GM12878 (cell line): ENCODE data around the gene PGA3. TPM values are rescaled to one million over a fixed set of nuclear protein-coding genes. Genes with fewer than 3 reads are reported as not detected.

Experiments used
- ATAC-seq: fragments of 200-7000 bp; cut with Tn5 transposase; 3 replicates; pipeline ENCODE4 v1.9.1; 2020; ENCODE audit warnings: mild to moderate bottlenecking, moderate library complexity
- BruUV-seq: library from RNA; stranded (reverse); fragments of 400-500 nt; replicated peaks from 2 replicates; lab custom pipeline; 2021; lab: Mats Ljungman, UMichigan
- CTCF ChIA-PET: fragments of 300-600 bp; sonication (Branson Sonifier 250); formaldehyde crosslinking; extraction: SDS; loops from one replicate; lab custom pipeline; 2021; ENCODE audit warnings: inconsistent platforms; lab: Yijun Ruan, JAX
- POLR2A ChIA-PET: fragments of 350-600 bp; formaldehyde crosslinking; extraction: SDS; loops from one replicate; lab custom pipeline; 2021; ENCODE audit warnings: inconsistent platforms; lab: Charles Lee
- RAD21 ChIA-PET: fragments of 300-600 bp; sonication (Branson Sonifier 250); formaldehyde crosslinking; loops from one replicate; lab custom pipeline; 2023; ENCODE audit warnings: antibody characterized with exemption; ENCODE audit not compliant: unreplicated experiment; lab: Charles Lee
- SMC1A ChIA-PET: fragments of 300-600 bp; sonication (Branson Sonifier 250); formaldehyde crosslinking; loops from one replicate; lab custom pipeline; 2023; ENCODE audit not compliant: unreplicated experiment, uncharacterized antibody; lab: Charles Lee
- DNase-seq: peaks from one replicate; pipeline ENCODE4 v3.0.0-alpha.2; 2011; ENCODE audit warnings: low read depth, low spot score
- FAIRE-seq: peaks from 3 replicates; lab custom pipeline; 2011; peaks lifted over from hg19 to GRCh38; lab: Jason Lieb, UNC
- H2AFZ ChIP-seq: 2 replicates; pipeline ENCODE4 v1.6.0; 2011; ENCODE audit warnings: low read depth, low read length, control low read depth; ENCODE audit not compliant: control insufficient read depth
- H3K27ac ChIP-seq: 2 replicates; pipeline ENCODE4 v1.5.1; 2011; ENCODE audit warnings: control low read depth; ENCODE audit not compliant: control insufficient read depth, insufficient read depth
- H3K27me3 ChIP-seq, 2 experiments: replicated peaks in 1 of 2; 2 replicates each; pipeline versions ENCODE4 v1.6.0 to v1.6.1; 2011; ENCODE audit warnings: low read length in 1 of 2; ENCODE audit not compliant: control insufficient read depth in 2 of 2, insufficient read depth in 2 of 2
- H3K36me3 ChIP-seq, 2 experiments: 2 replicates each; pipeline ENCODE4 v1.5.1; 2011; ENCODE audit warnings: low read length in 1 of 2; ENCODE audit not compliant: control insufficient read depth in 2 of 2, insufficient read depth in 2 of 2
- H3K4me1 ChIP-seq: 2 replicates; pipeline ENCODE4 v1.6.1; 2011; ENCODE audit warnings: mild to moderate bottlenecking, low read length, moderate library complexity, mixed read lengths; ENCODE audit not compliant: control insufficient read depth, insufficient read depth
- H3K4me2 ChIP-seq: 2 replicates; pipeline ENCODE4 v1.6.0; 2011; ENCODE audit warnings: control low read depth; ENCODE audit not compliant: control insufficient read depth, insufficient read depth
- H3K4me3 ChIP-seq: fragments of 200-600 bp; sonication (generic); 2 replicates; pipeline ENCODE4 v1.5.1; 2016
- H3K79me2 ChIP-seq: 2 replicates; pipeline ENCODE4 v1.6.0; 2011; ENCODE audit warnings: low read length; ENCODE audit not compliant: control insufficient read depth, insufficient read depth
- H3K9ac ChIP-seq: 2 replicates; pipeline ENCODE4 v1.8.0; 2011; ENCODE audit warnings: low read length, control low read depth, mixed read lengths; ENCODE audit not compliant: control insufficient read depth, insufficient read depth
- H3K9me3 ChIP-seq: replicated peaks from 3 replicates; pipeline ENCODE4 v1.5.1; 2011; ENCODE audit warnings: mild to moderate bottlenecking, low read length; ENCODE audit not compliant: control insufficient read depth, insufficient read depth
- H4K20me1 ChIP-seq: 2 replicates; pipeline ENCODE4 v1.6.0; 2011; ENCODE audit not compliant: control insufficient read depth, insufficient read depth
- BCL11A ChIP-seq: IDR thresholded peaks from 2 replicates; pipeline ENCODE4 v1.6.1; 2011; ENCODE audit warnings: low read depth, low read length
- CHD1 ChIP-seq: IDR thresholded peaks from 2 replicates; pipeline ENCODE4 v1.6.1; 2012; ENCODE audit warnings: low read depth, low read length, improper control_type of control experiment
- GABPA ChIP-seq: IDR thresholded peaks from 2 replicates; pipeline ENCODE4 v1.6.1; 2014; ENCODE audit warnings: antibody characterized with exemption, low read depth, mild to moderate bottlenecking, inconsistent platforms
- PML ChIP-seq: IDR thresholded peaks from 2 replicates; pipeline ENCODE4 v1.6.1; 2012; ENCODE audit warnings: low read length, inconsistent platforms
- SPI1 ChIP-seq: IDR thresholded peaks from 2 replicates; pipeline ENCODE4 v1.6.1; 2011; ENCODE audit warnings: low read depth, mild to moderate bottlenecking, low read length, moderate library complexity, borderline replicate concordance; ENCODE audit not compliant: insufficient read depth
- SUPT20H ChIP-seq: IDR thresholded peaks from 2 replicates; pipeline ENCODE4 v1.6.1; 2011; ENCODE audit warnings: low read depth, mild to moderate bottlenecking, low read length, moderate library complexity, borderline replicate concordance; ENCODE audit not compliant: control insufficient read depth
- WGBS: methylation state at CpG from one replicate; pipeline ENCODE4 v1.1.6; 2016; ENCODE audit warnings: low lambda C conversion rate; ENCODE audit not compliant: insufficient replicate concordance, insufficient coverage; ENCODE audit errors: missing lambda C conversion rate; 5-methylcytosine and 5-hydroxymethylcytosine counted together
- in situ Hi-C: fragments of 300-500 bp; cut with MboI; formaldehyde crosslinking; loops from 9 replicates; pipeline ENCODE4 v1.14.3; 2018; ENCODE audit warnings: mixed read lengths
- intact Hi-C: fragments of 100-400 bp; cut with micrococcal nuclease; formaldehyde crosslinking; loops from one replicate; pipeline ENCODE4 v1.14.2; 2022; ENCODE audit not compliant: unreplicated experiment
- polyA plus RNA-seq, 11 experiments: library from polyadenylated mRNA; depleted of rRNA in 4 of 11; unstranded in 6 of 11; stranded (reverse) in 5 of 11; fragments of >200 nt; fragmentation: Nextera tagmentation in 4 of 11; fragmentation: Illumina TruSeq in 1 of 11; extraction: Ambion mirVana in 4 of 11; extraction: Trizol in 1 of 11; gene quantifications; 1 replicate in 1 of 11; 2 replicates in 10 of 11; pipeline versions ENCODE4 v1.2.1 to v1.2.3, GENCODE V29; 2011 to 2016; ENCODE audit warnings: inconsistent platforms in 2 of 11, missing spikeins in 2 of 11, low read depth in 1 of 11
- total RNA-seq, 4 experiments: library from RNA; depleted of rRNA in 3 of 4; stranded (reverse); fragments of >200 nt in 3 of 4; fragmentation: Illumina TruSeq in 1 of 4; extraction: Trizol in 1 of 4; gene quantifications; 2 replicates each; pipeline versions ENCODE4 v1.2.1 to v1.2.3, GENCODE V29; 2013 to 2021
- TF ChIP-seq, protein P1 (sequence below): fragments of 150-350 bp; IDR thresholded peaks from 2 replicates; pipeline ENCODE4 v1.6.1; 2016; ENCODE audit warnings: low read depth, low read length

PGA3 gene
- total and polyA plus RNA-seq, 10 of the 15 experiments (the other 5 are each of a cell fraction or from before 2014, with no cell fraction given) = not detected

DNA sequence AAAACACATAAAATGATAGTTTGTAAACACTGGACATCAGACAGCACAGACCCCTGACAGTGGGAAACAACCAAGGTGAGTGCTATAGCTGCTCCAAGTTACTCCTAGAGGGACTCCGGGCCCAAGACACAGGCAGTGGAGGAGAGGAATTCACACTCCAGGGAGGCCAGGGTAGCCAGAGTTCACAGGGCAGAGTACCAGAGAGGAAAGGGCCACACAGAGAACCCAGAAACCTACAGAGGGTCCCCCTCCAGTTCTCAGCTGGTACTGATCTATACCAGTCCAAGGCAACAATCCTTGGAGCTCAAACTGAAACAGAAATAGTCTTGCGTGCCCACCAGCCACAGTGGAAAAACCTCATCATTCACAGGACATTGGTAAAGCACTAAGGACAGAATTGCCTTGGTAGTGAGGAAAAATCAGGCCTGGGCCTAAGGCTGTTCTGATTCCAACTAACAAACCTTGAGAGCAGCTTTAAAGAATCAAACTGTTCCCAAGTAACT is 49.7 kb upstream of the PGA3 start:
- SMC1A ChIA-PET = interaction anchor here (0.6 kb wide), 1 partner anchor 97 kb away, joined by 3 read pairs; no protein-coding TSS in a partner anchor
- Histone ChIP-seq H3K27ac (no peak overlapping the region), H3K4me1 (peaks cover 2% of the 10 kb centered on the region; the same call in 1 of the 2 replicates), H3K9ac (no peak overlapping the region), H3K79me2 (peaks cover 19% of the 10 kb centered on the region), H4K20me1 (no peaks in the 10 kb centered on the region), H3K4me2 (no peak overlapping the region), H3K36me3 (no peaks in the 10 kb centered on the region), H2AFZ (no peak overlapping the region), H3K4me3 (no peak overlapping the region), H3K9me3 (peaks cover 12% of the 10 kb centered on the region; the same call in 2 of the 3 replicates), H3K27me3 (no peaks in the 10 kb centered on the region)
- BruUV-seq = no TSS peak
- RAD21 ChIA-PET = interaction anchor here (1.3 kb wide), 1 partner anchor 240 kb away, joined by 4 read pairs; the partner anchor contains the start of gene TMEM109
- DNase-seq = no peak
- no peak for FAIRE-seq
- in situ Hi-C loops (no loop called here), intact Hi-C loops (no loop called here)
- CTCF ChIA-PET = interaction anchor here (1.0 kb wide), 3 partner anchors 12 to 323 kb away, joined by 3 read pairs; no protein-coding TSS in a partner anchor
- ATAC-seq = no peak
- TF ChIP-seq GABPA = no peak
- TF ChIP-seq PML = no peak
- TF ChIP-seq, protein P1, sequence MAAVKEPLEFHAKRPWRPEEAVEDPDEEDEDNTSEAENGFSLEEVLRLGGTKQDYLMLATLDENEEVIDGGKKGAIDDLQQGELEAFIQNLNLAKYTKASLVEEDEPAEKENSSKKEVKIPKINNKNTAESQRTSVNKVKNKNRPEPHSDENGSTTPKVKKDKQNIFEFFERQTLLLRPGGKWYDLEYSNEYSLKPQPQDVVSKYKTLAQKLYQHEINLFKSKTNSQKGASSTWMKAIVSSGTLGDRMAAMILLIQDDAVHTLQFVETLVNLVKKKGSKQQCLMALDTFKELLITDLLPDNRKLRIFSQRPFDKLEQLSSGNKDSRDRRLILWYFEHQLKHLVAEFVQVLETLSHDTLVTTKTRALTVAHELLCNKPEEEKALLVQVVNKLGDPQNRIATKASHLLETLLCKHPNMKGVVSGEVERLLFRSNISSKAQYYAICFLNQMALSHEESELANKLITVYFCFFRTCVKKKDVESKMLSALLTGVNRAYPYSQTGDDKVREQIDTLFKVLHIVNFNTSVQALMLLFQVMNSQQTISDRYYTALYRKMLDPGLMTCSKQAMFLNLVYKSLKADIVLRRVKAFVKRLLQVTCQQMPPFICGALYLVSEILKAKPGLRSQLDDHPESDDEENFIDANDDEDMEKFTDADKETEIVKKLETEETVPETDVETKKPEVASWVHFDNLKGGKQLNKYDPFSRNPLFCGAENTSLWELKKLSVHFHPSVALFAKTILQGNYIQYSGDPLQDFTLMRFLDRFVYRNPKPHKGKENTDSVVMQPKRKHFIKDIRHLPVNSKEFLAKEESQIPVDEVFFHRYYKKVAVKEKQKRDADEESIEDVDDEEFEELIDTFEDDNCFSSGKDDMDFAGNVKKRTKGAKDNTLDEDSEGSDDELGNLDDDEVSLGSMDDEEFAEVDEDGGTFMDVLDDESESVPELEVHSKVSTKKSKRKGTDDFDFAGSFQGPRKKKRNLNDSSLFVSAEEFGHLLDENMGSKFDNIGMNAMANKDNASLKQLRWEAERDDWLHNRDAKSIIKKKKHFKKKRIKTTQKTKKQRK = no peak
- TF ChIP-seq SPI1 = no peak
- TF ChIP-seq BCL11A = no peak
- TF ChIP-seq SUPT20H = no peak
- no peak for TF ChIP-seq CHD1
- POLR2A ChIA-PET = interaction anchor here (0.8 kb wide), 1 partner anchor 86 kb away, joined by 3 read pairs; no protein-coding TSS in a partner anchor
- 100% methylated on average over 2 of the region's 2 CpGs for WGBS
